Right lobe of liver (tissue), 4 donors: ENCODE measurements around the gene CR1L.

ENCODE experiments used
- CTCF ChIP-seq, 4 donors: fragments of 200-600 bp in 3 of 4; fragments of 450-650 bp in 1 of 4; IDR thresholded peaks; one replicate each; pipeline versions ENCODE4 v1.5.1 to v1.8.0; 2016 to 2022; ENCODE audit warnings: antibody characterized with exemption in 4 of 4, mild to moderate bottlenecking in 2 of 4
- POLR2A ChIP-seq: fragments of 450-650 bp; IDR thresholded peaks from one replicate; pipeline ENCODE4 v1.6.1; 2017; ENCODE audit warnings: antibody characterized with exemption, mild to moderate bottlenecking
- donor health status: DM: no; HTN: no; CAD: no.
- donor health status: DM: no; HTN: no; CAD: no.
- donor health status: DM: no; HTN: yes; CAD: no.

GRCh38 chr1:207766569-207766968 lies 121.6 kb downstream of the CR1L start:
- TF ChIP-seq CTCF (IDR thresholded peaks at IDR 0.05) (no peak), POLR2A (no peak)
